ENCODE results near the gene SNX18.

- TF ChIP-seq CTCF (IDR thresholded peaks at IDR 0.05) (no peak), POLR2A (IDR thresholded peaks at IDR 0.05) (no peak)
Observed at GRCh38 chr5:54577528-54577927, 60.0 kb downstream of the SNX18 start.

Measured in esophagus squamous epithelium (tissue), 4 donors.